Thoracic aorta (tissue), 2 donors: ENCODE measurements around the gene ANHX. TPM values are rescaled to one million over a fixed set of nuclear protein-coding genes. Genes with fewer than 3 reads are reported as not detected.
A peak's percentile ranks its signal among the peaks of the same experiment; 100 is the strongest.

Experiments
- ATAC-seq: fragments of 150-250 bp; one replicate; pipeline ENCODE4 v1.8.0; 2017; ENCODE audit warnings: low read depth; ENCODE audit not compliant: insufficient number of reproducible peaks, low FRiP score
- DNase-seq: peaks from one replicate; pipeline ENCODE4 v3.0.0-alpha.2; 2020; ENCODE audit warnings: low spot score
- H3K27ac ChIP-seq, 2 donors: fragments of 200-600 bp; sonication (generic); 1 replicate in 1 of 2; 2 replicates in 1 of 2; pipeline ENCODE4 v1.5.1; 2016; ENCODE audit warnings: mild to moderate bottlenecking in 2 of 2, moderate library complexity in 2 of 2
- H3K27me3 ChIP-seq: fragments of 200-600 bp; sonication (generic); replicated peaks from 2 replicates; pipeline ENCODE4 v1.6.0; 2016; ENCODE audit warnings: mild to moderate bottlenecking; ENCODE audit not compliant: insufficient read depth
- H3K36me3 ChIP-seq: fragments of 200-600 bp; sonication (generic); one replicate; pipeline ENCODE4 v1.5.1; 2016
- H3K4me1 ChIP-seq, 2 donors: fragments of 200-600 bp; sonication (generic); 1 replicate in 1 of 2; 2 replicates in 1 of 2; pipeline versions ENCODE4 v1.5.1 to v1.6.0; 2016; ENCODE audit warnings: low read depth in 2 of 2, mild to moderate bottlenecking in 1 of 2; ENCODE audit not compliant: control insufficient read depth in 1 of 2
- H3K4me3 ChIP-seq: fragments of 200-600 bp; sonication (generic); 2 replicates; pipeline ENCODE4 v1.5.1; 2016; ENCODE audit warnings: mild to moderate bottlenecking
- H3K9me3 ChIP-seq: fragments of 200-600 bp; sonication (generic); 2 replicates; pipeline ENCODE4 v1.5.1; 2016
- CTCF ChIP-seq: fragments of 200-600 bp; sonication (generic); IDR thresholded peaks from one replicate; pipeline ENCODE4 v1.5.1; 2019; ENCODE audit warnings: antibody characterized with exemption
- total RNA-seq, 2 donors: library from RNA; depleted of rRNA; stranded (reverse); fragments of >200 nt; gene quantifications; one replicate each; pipeline versions ENCODE4 v1.1.0 to v1.2.3, GENCODE V29; 2016

ANHX gene
- total RNA-seq, 2 donors from 2014 or later = not detected

GRCh38 chr12:133190176-133190575 is 45.5 kb downstream of the ANHX start:
- no peaks in the 10 kb centered on the region for H3K27me3 ChIP-seq
- TF ChIP-seq CTCF = no peak
- DNase-seq (no peak), ATAC-seq (no peak)
- no peaks in the 10 kb centered on the region for H3K4me1 ChIP-seq
- H3K27ac ChIP-seq = no peak overlapping the region
- H3K4me3 ChIP-seq = no peak overlapping the region
- peaks cover 96% of the 10 kb centered on the region for H3K36me3 ChIP-seq
- H3K9me3 ChIP-seq = peaks cover 97% of the 10 kb centered on the region

- H3K4me3 ChIP-seq = peak within 1 kb of the TSS; percentile 89
- ATAC-seq (peak; percentile 91), DNase-seq (peak; percentile 49)
- H3K27ac ChIP-seq = peak within 1 kb of the TSS; percentile 47 to 58
- peak; percentile 57 for TF ChIP-seq CTCF
- peaks cover 31% of the 10 kb centered on the region for H3K36me3 ChIP-seq
- H3K4me1 ChIP-seq = peaks cover 9% of the 10 kb centered on the region in 2 donors
- H3K27me3 ChIP-seq = no peaks in the 10 kb centered on the region
- peaks cover 24% of the 10 kb centered on the region for H3K9me3 ChIP-seq
Measured at GRCh38 chr12:133181238-133181959, 54.3 kb downstream of the ANHX start, which contains the start of gene ZNF268. Gene ZNF268, plus strand, starts transcription at chr12:133181495. Its CDS starts 503 bp downstream, at chr12:133181998.

GRCh38 chr12:133180669-133181068 is 55.0 kb downstream of the ANHX start:
- Histone ChIP-seq H3K4me1 (peaks cover 9% of the 10 kb centered on the region in 2 donors), H3K4me3 (no peak overlapping the region), H3K27me3 (no peaks in the 10 kb centered on the region), H3K9me3 (peaks cover 19% of the 10 kb centered on the region), H3K27ac (no peak overlapping the region), H3K36me3 (peaks cover 25% of the 10 kb centered on the region)
- no peak for TF ChIP-seq CTCF
- DNase-seq = no peak
- ATAC-seq = no peak

- Histone ChIP-seq H3K27ac (no peak overlapping the region), H3K36me3 (no peaks in the 10 kb centered on the region), H3K4me1 (no peaks in the 10 kb centered on the region), H3K4me3 (no peak overlapping the region), H3K27me3 (no peaks in the 10 kb centered on the region), H3K9me3 (peaks cover 36% of the 10 kb centered on the region)
- no peak for TF ChIP-seq CTCF
- DNase-seq (no peak), ATAC-seq (no peak)
Measured at GRCh38 chr12:133174901-133175300, 60.8 kb downstream of the ANHX start.

- H3K9me3 ChIP-seq = peaks cover 50% of the 10 kb centered on the region
Measured at GRCh38 chr12:133172491-133172890, 63.2 kb downstream of the ANHX start.

More at GRCh38 chr12:133172491-133172890, 63.2 kb downstream of the ANHX start:
- no peak overlapping the region for H3K27ac ChIP-seq
- H3K4me1 ChIP-seq = no peaks in the 10 kb centered on the region
- no peak for DNase-seq
- H3K4me3 ChIP-seq = no peak overlapping the region
- no peak for TF ChIP-seq CTCF
- no peaks in the 10 kb centered on the region for H3K27me3 ChIP-seq
- no peak for ATAC-seq
- no peaks in the 10 kb centered on the region for H3K36me3 ChIP-seq

Other genes starting within 250 kb of the ANHX start
- gene ZNF26, start 249.5 kb downstream of the ANHX start, total RNA-seq = 10 to 100 TPM in 1 of 2 donors, 1 to 10 TPM in 1; 8.1 to 18.8 TPM
- 10 to 100 TPM; 29.0 to 39.4 TPM for gene ZNF84, start 198.4 kb downstream of the ANHX start, total RNA-seq
- gene ZNF140, start 155.0 kb downstream of the ANHX start, total RNA-seq = 10 to 100 TPM in 1 of 2 donors, 1 to 10 TPM in 1; 5.0 to 16.2 TPM
- gene ZNF891, start 105.6 kb downstream of the ANHX start, total RNA-seq = 1 to 10 TPM; 4.3 to 5.4 TPM
- gene ZNF10, start 105.2 kb downstream of the ANHX start, total RNA-seq = 10 to 100 TPM; 13.9 to 14.7 TPM
- gene ZNF268, start 54.4 kb downstream of the ANHX start, total RNA-seq = 10 to 100 TPM; 21.3 to 25.5 TPM